Left lobe of liver (tissue), 2 donors: ENCODE results near the gene PRIMA1. TPM values are rescaled to one million over a fixed set of nuclear protein-coding genes. Genes with fewer than 3 reads are reported as not detected.

Experiments used
- ATAC-seq: fragments of 200-7000 bp; cut with Tn5 transposase; one replicate; pipeline ENCODE4 v1.9.1; 2020; ENCODE audit warnings: mild to moderate bottlenecking, moderate library complexity
- DNase-seq: peaks from one replicate; pipeline ENCODE4 v3.0.0-alpha.2; 2020; ENCODE audit warnings: low spot score
- total RNA-seq: library from RNA; stranded (reverse); gene quantifications from one replicate; pipeline ENCODE4 v1.2.1, GENCODE V29; 2021
- donor health status: DM: no; HTN: no; CAD: no; lungs with moderate emphysema.
- donor health status: DM: no; HTN: yes; CAD: no.

Gene PRIMA1
- total RNA-seq, 1 donor from 2014 or later = 0.30 TPM

DNA sequence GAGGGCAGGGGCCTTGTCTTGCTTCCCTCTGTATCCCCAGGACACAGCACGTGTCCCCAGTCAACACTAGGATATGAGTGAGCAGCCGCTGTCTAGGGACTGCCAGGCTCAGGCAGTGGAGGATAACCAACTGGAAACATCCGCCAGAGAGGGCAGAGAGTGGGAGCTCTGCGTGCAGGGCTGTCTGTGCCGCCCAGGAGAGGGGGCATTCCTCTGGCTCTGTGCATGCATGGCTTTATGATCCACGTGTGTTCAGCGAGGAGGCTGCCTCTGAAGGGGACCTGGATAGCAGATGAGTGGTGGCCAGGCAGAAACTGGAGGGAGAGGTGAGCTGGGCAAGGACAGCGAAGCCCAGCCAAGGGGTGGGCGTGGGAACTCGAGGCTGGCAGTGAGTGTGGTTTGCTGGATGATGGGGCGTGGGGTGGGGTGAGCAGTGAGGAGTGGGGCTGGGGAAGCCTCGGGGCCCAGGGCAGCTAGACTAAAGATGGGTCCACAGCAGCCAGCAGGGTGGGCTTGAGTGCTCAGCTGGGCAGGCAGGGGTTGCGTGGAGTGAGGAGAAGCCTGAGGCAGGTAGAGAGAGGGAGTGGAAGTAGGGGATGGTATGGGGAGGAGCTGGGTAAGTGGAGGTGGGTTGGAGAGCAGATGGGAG is 72.9 kb downstream of the PRIMA1 start:
- ATAC-seq (no peak), DNase-seq (peak; percentile 19)

DNA sequence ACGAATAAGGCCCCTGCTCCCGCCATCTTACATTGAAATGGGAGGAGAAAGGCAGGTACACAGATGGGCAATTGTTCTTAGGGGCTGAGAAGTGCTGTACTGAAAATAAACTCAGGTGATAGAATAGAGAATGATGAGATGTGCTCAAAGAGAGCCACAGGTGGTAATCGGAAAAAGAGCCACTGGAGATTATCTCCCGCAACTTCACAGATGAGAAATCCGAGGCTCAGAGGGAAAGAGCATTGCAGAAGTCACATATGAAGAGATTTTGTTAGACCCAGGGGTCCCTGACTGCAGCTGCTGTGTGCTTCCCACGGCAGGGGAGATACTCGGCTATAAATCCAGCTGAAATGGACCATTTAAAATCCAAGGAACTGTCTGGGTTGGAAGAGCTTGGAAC is 73.7 kb downstream of the PRIMA1 start:
- DNase-seq (no peak), ATAC-seq (no peak)

GRCh38 chr14:93713726-93714405 is 74.4 kb downstream of the PRIMA1 start:
- DNase-seq = no peak
- no peak for ATAC-seq

DNA sequence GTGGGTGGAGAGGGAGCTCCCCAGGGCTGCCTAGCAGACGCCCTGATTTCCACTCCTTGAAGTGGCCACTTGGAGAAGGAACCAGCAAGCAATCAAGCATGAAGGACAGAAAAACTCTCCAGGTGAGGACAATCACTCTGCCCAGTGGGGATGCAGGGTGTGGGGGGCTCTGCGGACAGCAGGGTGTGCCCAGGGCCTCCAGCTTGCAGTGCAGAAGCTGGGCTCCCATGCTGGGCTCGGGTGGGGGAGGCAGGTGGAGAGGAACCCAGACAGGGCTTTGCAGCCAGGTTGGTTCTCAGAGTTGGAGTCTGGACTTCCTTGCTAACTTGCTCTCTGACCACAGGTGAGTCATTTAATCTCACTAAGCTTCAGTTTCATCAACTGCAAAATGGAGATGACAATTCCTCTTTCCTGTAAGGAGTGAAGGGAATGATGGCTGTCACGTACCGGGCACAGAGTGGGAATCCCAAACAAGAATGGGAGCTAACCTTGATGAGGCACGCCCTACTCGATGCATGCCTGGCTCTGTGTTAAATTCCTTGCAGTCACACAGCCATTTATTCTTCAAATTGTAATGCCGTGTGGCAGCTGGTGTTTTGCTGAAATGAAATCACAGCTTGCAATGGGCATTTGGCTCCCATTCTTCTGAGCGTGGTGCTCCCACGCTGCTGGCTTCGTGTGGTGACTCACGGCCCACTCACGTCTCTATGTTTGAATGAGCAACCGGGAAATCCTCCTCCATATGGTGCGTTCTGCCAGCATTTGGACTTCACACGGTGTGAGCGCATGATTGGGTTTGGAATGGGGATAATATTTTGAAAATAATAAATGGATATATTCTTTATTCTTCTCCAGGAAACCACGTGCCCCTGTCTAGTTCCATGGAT is 75.2 kb downstream of the PRIMA1 start:
- no peak for ATAC-seq
- DNase-seq = no peak

- no peak for ATAC-seq
- DNase-seq = no peak
These were observed 76.0 kb downstream of the PRIMA1 start for GRCh38 chr14:93712079-93712837.

DNA sequence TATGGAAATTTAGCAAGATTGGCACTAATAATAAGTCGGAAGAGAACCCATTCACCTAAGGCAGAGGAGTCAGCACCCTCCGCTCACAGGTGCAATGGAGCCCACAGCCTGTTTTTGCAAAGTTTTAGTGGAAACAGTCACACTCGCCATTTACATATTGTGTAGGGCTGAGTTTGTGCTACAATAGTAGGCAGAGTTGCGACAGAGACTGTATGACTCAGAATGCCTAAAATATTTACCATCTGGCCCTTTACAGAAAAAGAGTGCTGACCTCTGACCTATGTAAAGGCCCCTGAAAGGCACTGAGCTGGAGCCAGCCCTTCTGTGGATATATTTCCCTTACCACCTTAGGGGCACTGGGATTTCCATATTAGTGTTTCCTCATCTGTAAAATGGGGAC is 79.0 kb downstream of the PRIMA1 start:
- DNase-seq (no peak), ATAC-seq (no peak)

GRCh38 chr14:93708800-93709199 is 79.5 kb downstream of the PRIMA1 start:
- ATAC-seq (no peak), DNase-seq (no peak)

DNA sequence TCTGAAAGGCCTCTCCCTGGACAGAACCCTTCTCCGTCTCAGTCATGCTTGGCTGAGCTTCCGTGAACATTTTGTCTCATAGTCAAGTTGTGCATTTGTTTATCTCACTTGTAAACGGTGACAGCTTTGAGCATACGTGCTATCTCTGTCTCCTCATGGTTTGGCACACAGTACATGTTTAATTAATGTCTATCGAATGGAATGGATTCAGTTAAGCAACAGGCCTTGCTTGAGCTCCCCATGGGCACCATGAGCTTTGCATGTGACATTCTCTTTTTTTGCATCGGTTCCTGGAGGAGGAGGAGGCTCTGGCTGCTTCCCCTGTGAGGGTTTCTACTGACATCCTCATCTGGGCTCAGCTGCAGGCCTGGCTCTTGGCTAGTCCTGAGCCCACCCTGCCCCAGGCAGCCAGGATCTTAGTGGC is 80.0 kb downstream of the PRIMA1 start:
- ATAC-seq = no peak
- no peak for DNase-seq

GRCh38 chr14:93707475-93707874 is 80.8 kb downstream of the PRIMA1 start:
- DNase-seq = no peak

DNA sequence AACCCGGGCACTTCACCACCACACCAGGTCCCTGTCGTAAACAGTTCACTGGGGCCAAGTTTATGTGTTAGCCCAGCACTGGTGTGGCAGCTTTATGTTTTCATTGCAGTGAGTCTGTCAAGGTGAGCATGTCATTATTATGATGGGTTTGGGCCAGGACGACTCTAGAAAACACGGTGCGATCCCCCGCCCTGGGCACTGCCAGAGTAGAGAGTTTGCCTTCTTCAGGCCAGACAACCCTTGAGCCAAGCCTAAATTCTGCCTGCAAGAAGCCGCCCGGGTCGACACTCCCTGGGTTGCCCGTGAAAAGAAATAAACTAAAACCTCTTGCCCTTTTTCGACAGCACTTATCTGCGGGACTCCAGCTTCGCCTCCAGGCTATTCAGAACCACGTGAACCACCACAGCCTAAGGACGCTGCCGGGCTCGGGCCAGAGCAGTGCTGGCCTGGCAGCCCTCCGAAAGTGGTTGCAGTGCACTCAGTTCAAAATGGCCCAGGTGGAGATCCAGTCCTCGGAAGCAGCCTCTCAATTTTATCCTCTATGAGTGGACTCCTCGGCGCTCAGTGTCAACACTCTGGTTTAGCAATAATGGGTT is 81.8 kb downstream of the PRIMA1 start:
- ATAC-seq (no peak), DNase-seq (no peak)

More at GRCh38 chr14:93707475-93707874, 80.8 kb downstream of the PRIMA1 start:
- no peak for ATAC-seq

DNA sequence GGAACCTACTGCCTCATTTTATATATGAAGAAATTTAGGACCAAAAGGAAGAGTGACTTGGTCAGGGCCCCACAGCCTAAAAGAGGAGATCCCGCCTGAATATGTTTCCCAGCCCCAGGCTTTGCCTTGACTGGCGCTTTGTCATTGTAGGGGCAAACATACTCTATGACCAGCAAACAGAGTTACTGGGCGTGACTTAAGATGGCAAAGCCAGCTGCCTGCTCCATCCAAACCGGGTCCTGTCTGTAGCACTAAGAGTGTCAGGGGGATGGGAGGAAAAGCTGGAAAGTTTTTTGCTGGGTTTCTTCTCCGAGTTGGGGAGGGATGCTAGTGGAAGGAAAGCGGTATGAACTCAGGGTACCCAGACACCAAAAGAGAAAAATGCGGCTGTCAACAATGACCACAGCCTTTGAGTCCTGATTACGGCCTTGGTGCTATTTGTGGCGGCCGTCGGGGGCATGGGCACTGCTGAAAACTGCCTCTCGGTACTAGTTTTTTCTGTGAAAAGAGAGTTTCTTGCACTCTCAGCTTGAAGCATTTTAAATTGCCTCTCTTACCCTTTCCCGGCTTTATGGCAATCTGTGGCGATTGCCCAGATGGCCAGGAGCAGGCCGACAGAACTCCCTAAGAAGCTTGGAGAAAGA is 82.7 kb downstream of the PRIMA1 start:
- no peak for ATAC-seq
- DNase-seq = no peak

DNA sequence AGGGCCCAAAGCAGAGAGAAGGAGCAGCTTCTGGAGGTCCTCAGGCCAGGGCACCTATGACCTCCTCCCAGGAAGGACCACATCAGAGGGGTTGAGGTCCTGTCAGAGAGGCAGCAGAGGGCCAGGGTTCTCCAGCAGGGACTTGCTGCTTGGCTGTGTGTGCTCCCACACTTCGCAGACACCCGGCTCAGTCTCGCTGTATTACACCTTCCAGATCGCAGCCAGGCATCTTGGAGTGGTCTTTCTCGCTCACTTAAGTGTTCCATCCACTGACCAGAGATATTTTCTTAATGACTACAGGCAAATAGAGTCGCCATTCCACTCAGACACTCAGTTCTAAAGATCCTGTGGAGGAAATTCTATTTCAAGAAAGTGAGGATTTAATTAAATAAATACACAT is 84.3 kb downstream of the PRIMA1 start:
- ATAC-seq (no peak), DNase-seq (no peak)

- no peak for DNase-seq
- no peak for ATAC-seq
These were observed 85.3 kb downstream of the PRIMA1 start for GRCh38 chr14:93702946-93703345.

- no peak for ATAC-seq
These were observed 86.7 kb downstream of the PRIMA1 start for GRCh38 chr14:93701562-93701961.

GRCh38 chr14:93700928-93701327 is 87.4 kb downstream of the PRIMA1 start:
- DNase-seq (no peak), ATAC-seq (no peak)

More at GRCh38 chr14:93701562-93701961, 86.7 kb downstream of the PRIMA1 start:
- DNase-seq = no peak

- DNase-seq = no peak
- ATAC-seq = no peak
These were observed 94.4 kb downstream of the PRIMA1 start for GRCh38 chr14:93693914-93694313.

DNA sequence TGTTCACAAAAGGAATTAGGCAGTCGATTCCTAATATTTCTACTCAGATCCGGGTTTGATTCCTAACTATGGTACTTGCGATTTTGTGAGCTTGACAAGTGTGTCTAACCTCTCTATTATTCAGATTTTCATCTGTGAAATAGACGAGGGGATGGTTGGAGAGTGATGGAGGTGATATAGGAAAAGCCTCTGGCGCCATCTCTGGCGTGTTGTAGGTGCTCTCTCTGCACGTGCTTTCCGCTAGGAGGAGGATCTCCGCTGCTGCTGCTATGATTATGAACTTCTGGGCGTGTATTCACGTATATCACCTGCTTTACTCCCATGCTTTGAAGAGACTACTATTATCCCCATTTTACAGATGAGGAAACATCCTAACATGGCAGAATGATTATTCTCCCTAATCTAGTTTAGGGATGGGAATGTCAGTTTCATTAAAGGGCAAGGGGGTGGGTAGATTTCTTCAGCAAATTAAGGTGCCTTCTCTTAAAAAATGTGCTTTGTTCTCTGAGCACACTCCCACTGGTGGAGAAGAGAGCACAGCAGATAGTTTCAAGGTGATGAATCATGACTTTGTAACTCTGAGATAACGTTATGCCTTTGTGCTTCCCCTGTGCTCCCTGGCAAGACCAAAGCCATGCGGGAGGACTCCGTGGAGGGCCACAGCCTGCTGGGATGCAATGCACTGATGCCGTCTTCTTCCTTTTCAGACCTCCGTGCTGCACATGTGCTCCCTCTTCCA is 97.1 kb downstream of the PRIMA1 start:
- ATAC-seq (no peak), DNase-seq (no peak)

- no peak for ATAC-seq
- no peak for DNase-seq
These were observed 98.1 kb downstream of the PRIMA1 start for GRCh38 chr14:93690146-93690545.

DNA sequence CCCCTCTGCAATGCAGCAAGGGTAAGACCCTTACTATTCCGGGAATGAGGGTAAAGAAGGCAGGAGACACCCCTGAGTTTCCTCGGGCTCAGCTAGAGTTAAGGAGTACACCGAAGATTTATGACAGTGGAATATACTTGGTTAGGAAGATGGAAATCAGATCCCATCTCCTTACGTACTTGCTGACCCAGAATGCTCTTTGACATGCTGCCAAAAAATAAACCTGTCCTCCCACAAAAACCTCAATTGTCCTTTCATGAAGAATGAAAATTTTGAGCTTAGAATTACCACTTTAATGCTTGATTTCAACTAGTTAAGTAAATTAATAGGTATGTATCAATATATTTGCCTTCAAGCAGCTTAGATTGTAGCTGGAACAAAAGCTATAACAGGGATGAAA is 99.5 kb downstream of the PRIMA1 start:
- no peak for ATAC-seq

More for the DNA sequence above, 99.5 kb downstream of the PRIMA1 start:
- no peak for DNase-seq
